ENCODE measurements around the gene TUBB2A.

GRCh38 chr6:3194535-3195419 lies 37.4 kb upstream of the TUBB2A start:
- TF ChIP-seq CTCF (IDR thresholded peaks at IDR 0.05; ENCODE audit: insufficient read depth, low read length, poor library complexity, severe bottlenecking) = no peak
- TF ChIP-seq EZH2phosphoT487 (conservative IDR thresholded peaks at IDR 0.05; ENCODE audit: low read length) = no peak

All from SU-DHL-6 (cell line).